Neutrophil (primary cell): ENCODE data around the gene RAI14.
"Not testable (repeated sequence)": the region's sequence is repeated elsewhere in the genome, so short reads cannot be mapped to it uniquely, and the experiment has no call there.

Experiments used
- H3K27ac ChIP-seq: fragments of 200-600 bp; sonication (generic); 2 replicates; pipeline ENCODE4 v1.5.1; 2016; ENCODE audit warnings: mild to moderate bottlenecking, moderate library complexity
- H3K27me3 ChIP-seq: fragments of 200-600 bp; sonication (generic); 2 replicates; pipeline ENCODE4 v1.6.0; 2016; ENCODE audit warnings: mild to moderate bottlenecking
- H3K36me3 ChIP-seq: fragments of 200-600 bp; sonication (generic); 2 replicates; pipeline ENCODE4 v1.5.1; 2017
- H3K4me1 ChIP-seq, 2 experiments: fragments of 200-600 bp in 1 of 2; sonication (generic) in 1 of 2; 1 replicate in 1 of 2; 2 replicates in 1 of 2; pipeline versions ENCODE4 v1.5.1 to v1.6.1; 2013 to 2016; ENCODE audit warnings: low read depth in 1 of 2, low read length in 1 of 2, mild to moderate bottlenecking in 1 of 2, moderate library complexity in 1 of 2; ENCODE audit not compliant: control insufficient read depth in 1 of 2, insufficient read depth in 1 of 2
- H3K4me3 ChIP-seq, 2 experiments: fragments of 200-600 bp in 1 of 2; sonication (generic) in 1 of 2; 1 replicate in 1 of 2; 2 replicates in 1 of 2; pipeline ENCODE4 v1.5.1; 2013 to 2016; ENCODE audit warnings: low read depth in 1 of 2, low read length in 1 of 2, mild to moderate bottlenecking in 1 of 2, moderate library complexity in 1 of 2
- H3K9me3 ChIP-seq: fragments of 200-600 bp; sonication (generic); 2 replicates; pipeline ENCODE4 v1.5.1; 2016
- TF ChIP-seq, protein P1 (sequence below): fragments of 200-600 bp; sonication (generic); IDR thresholded peaks from 2 replicates; pipeline ENCODE4 v1.5.1; 2016; ENCODE audit warnings: antibody characterized with exemption

RAI14 gene

GRCh38 chr5:34771076-34771475 lies 114.9 kb downstream of the RAI14 start:
- Histone ChIP-seq H3K4me3 (no peak overlapping the region), H3K4me1 (no peaks in the 10 kb centered on the region), H3K27me3 (no peaks in the 10 kb centered on the region), H3K36me3 (no peaks in the 10 kb centered on the region), H3K9me3 (no peaks in the 10 kb centered on the region), H3K27ac (no peak overlapping the region)
- TF ChIP-seq, protein P1, sequence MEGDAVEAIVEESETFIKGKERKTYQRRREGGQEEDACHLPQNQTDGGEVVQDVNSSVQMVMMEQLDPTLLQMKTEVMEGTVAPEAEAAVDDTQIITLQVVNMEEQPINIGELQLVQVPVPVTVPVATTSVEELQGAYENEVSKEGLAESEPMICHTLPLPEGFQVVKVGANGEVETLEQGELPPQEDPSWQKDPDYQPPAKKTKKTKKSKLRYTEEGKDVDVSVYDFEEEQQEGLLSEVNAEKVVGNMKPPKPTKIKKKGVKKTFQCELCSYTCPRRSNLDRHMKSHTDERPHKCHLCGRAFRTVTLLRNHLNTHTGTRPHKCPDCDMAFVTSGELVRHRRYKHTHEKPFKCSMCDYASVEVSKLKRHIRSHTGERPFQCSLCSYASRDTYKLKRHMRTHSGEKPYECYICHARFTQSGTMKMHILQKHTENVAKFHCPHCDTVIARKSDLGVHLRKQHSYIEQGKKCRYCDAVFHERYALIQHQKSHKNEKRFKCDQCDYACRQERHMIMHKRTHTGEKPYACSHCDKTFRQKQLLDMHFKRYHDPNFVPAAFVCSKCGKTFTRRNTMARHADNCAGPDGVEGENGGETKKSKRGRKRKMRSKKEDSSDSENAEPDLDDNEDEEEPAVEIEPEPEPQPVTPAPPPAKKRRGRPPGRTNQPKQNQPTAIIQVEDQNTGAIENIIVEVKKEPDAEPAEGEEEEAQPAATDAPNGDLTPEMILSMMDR: no peak

DNA sequence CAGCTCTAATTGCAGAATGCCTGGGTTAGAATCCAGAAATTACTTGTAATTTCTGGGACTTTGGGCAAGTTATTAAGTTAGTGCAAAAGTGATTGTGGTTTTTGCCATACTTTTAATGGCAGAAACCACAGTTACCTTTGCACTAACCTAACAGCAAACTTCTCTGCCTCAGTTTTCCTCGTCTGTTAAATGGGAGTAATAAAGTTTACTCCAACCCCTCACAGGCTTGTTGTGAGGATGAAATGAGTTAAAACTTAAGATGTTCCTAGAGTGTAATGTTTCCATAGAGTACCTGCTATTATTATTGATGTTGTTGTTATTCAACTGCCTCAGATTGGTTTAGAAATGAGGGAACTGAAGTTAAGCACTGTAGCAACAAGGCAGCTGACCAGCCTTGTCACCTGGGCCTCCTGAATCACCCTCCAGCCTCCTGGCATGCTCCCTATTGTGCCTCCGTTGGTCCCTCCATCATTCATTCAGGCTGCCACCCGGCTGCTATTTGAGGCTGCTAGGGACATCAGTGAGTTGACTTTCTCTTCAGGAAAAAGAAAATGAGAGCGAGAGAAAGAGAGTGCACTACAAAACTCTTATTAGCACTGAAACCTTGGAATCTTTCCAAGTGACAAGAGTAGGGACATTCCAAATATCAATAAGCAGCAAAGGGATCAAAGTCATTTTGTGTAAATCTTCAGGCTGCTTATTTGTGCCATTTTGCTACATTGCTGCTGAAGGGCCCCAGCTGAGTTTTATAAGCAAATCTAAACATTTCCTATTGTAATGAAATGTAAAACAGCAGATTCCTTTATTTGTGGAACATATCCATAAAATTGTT lies 116.4 kb downstream of the RAI14 start:
- no peaks in the 10 kb centered on the region for H3K36me3 ChIP-seq
- TF ChIP-seq, protein P1: no peak
- no peak overlapping the region for H3K4me3 ChIP-seq
- H3K27ac ChIP-seq: no peak overlapping the region
- no peaks in the 10 kb centered on the region for H3K27me3 ChIP-seq
- no peaks in the 10 kb centered on the region for H3K4me1 ChIP-seq
- H3K9me3 ChIP-seq: no peaks in the 10 kb centered on the region

DNA sequence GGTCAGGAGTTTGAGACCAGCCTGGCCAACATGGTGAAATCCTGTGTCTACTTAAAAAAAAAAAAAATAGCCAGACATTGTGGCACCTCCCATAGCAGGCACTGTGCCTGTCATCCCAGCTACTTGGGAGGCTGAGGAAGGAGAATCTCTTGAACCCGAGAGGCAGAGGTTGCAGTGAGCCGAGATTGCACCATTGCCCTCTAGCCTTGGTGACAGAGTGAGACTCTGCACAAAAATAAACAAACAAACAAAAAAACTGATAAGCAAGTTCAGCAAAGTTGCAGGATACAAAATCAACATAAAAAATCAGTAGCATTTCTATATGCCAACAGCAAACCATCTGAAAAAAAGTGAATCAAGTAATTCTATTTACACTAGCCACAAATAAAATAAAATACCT lies 118.0 kb downstream of the RAI14 start:
- H3K36me3 ChIP-seq: no peaks in the 10 kb centered on the region
- H3K9me3 ChIP-seq: no peaks in the 10 kb centered on the region
- TF ChIP-seq, protein P1: no peak
- H3K27me3 ChIP-seq: no peaks in the 10 kb centered on the region
- no peak overlapping the region for H3K27ac ChIP-seq
- H3K4me1 ChIP-seq: no peaks in the 10 kb centered on the region
- H3K4me3 ChIP-seq: no peak overlapping the region

GRCh38 chr5:34774678-34775077 lies 118.5 kb downstream of the RAI14 start:
- H3K9me3 ChIP-seq, H3K4me1 ChIP-seq, H3K27me3 ChIP-seq, H3K36me3 ChIP-seq, H3K4me3 ChIP-seq, H3K27ac ChIP-seq: not testable (repeated sequence)

DNA sequence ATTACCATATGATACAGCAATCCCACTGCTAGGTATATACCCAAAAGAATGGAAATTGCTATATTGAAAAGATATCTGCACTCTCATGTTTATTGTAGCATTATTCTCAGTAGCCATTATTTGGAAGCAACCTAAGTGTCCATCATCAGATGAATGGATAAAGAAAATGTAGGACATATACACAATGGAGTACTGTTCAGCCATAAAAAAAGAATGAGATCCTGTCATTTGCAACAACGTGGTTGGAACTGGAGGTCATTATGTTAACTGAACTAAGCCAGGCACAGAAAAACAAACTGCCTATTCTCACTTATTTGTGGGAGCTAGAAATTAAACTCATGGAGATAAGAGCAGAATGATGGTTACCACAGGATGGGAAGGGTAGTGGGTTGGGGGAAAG lies 119.8 kb downstream of the RAI14 start:
- Histone ChIP-seq H3K36me3 (no peaks in the 10 kb centered on the region), H3K27me3 (no peaks in the 10 kb centered on the region), H3K27ac (no peak overlapping the region), H3K4me3 (no peak overlapping the region), H3K4me1 (no peaks in the 10 kb centered on the region), H3K9me3 (no peaks in the 10 kb centered on the region)
- TF ChIP-seq, protein P1: no peak

DNA sequence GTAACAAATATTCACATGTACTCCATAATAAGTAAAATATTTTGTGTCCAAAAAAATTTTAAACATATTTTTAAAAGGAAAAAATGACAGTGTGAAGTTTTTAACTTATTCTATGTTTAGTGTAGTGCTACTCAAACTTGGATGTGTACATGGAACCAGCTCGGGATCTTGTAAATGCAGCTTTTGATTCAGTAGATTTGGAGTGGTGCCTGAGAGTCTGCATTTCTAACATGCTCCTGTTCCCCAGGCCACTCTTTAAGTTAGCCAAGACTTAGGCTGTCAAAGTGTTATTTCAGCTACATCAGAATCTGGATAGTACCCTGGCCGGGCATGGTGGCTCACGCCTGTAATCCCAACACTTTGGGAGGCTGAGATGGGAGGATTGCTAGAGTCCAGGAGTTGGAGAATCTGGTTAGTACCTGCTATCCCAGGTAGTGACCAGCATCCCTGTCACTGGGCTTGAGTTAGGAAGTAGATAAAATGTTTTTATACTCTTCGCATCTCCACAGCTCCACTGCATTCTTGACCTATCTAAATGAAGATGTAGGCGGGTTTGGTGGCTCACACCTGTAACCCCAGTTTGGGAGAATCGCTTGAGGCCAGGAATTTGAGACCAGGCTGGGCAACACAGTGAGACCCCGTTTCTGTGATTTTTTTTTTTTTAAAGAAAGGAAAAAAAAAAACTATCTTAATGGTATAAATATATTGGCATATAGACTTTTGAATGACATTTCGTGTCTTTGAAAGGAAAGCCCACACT lies 122.1 kb downstream of the RAI14 start:
- Histone ChIP-seq H3K27me3 (no peaks in the 10 kb centered on the region), H3K9me3 (no peaks in the 10 kb centered on the region), H3K27ac (no peak overlapping the region), H3K4me1 (no peaks in the 10 kb centered on the region), H3K4me3 (no peak overlapping the region), H3K36me3 (no peaks in the 10 kb centered on the region)
- TF ChIP-seq, protein P1: no peak

DNA sequence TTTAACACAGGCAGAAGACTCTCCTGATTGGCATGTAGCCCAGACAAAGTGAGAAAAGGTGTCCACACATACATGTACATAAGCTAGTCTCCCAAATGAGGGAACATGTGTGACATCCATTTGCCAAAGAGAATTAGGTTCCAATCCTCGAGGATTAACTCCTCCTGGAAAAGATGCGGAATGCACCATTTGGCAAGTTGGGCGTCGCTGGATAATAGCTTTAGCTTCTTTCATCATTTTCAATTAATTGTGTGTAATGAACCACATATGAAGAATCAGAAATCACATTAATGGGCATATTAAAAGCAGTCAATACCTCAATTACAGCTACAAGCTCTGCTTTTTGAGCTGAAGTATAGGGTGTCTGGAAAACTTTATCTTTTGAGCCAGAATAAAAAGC lies 127.8 kb downstream of the RAI14 start:
- not testable (repeated sequence) for H3K9me3 ChIP-seq, H3K36me3 ChIP-seq, H3K4me1 ChIP-seq, H3K27me3 ChIP-seq, H3K4me3 ChIP-seq, H3K27ac ChIP-seq
